ENCODE data around the gene GMPR. TPM values are rescaled to one million over a fixed set of nuclear protein-coding genes. Genes with fewer than 3 reads are reported as not detected.
"Not testable (repeated sequence)": the region's sequence is repeated elsewhere in the genome, so short reads cannot be mapped to it uniquely, and the experiment has no call there.

GMPR gene
- total RNA-seq, 1 donor: 6.5 TPM

- Histone ChIP-seq H3K79me2 (ENCODE audit: insufficient read depth, low read length) (no peaks in the 10 kb centered on the region), H3K4me3 (ENCODE audit: insufficient read depth, low read length) (no peak overlapping the region), H3K4me2 (ENCODE audit: insufficient read depth, low read length) (no peak overlapping the region), H3K4me1 (ENCODE audit: insufficient read depth, low read length) (peaks cover 4% of the 10 kb centered on the region), H4K20me1 (ENCODE audit: insufficient read depth, low read length) (no peaks in the 10 kb centered on the region), H3K36me3 (ENCODE audit: insufficient read depth, low read length) (no peaks in the 10 kb centered on the region), H2AFZ (ENCODE audit: low read length) (no peak overlapping the region), H3K27me3 (ENCODE audit: insufficient read depth, low read length) (peaks cover 10% of the 10 kb centered on the region), H3K9me3 (ENCODE audit: low read depth, low read length) (no peaks in the 10 kb centered on the region), H3K27ac (ENCODE audit: low read depth, low read length) (no peak overlapping the region)
- TF ChIP-seq CTCF (IDR thresholded peaks at IDR 0.05; ENCODE audit: extremely low read depth, low read depth, low read length): no peak
- DNase-seq (ENCODE audit: insufficient read length, low spot score, missing footprints): no peak
Observed at GRCh38 chr6:16224409-16224808, 14.0 kb upstream of the GMPR start.

- peaks cover 17% of the 10 kb centered on the region for H3K27me3 ChIP-seq (ENCODE audit: insufficient read depth, low read length)
- H3K4me3 ChIP-seq (ENCODE audit: insufficient read depth, low read length); H3K9me3 ChIP-seq (ENCODE audit: low read depth, low read length); H3K36me3 ChIP-seq (ENCODE audit: insufficient read depth, low read length); H3K4me1 ChIP-seq (ENCODE audit: insufficient read depth, low read length); H3K79me2 ChIP-seq (ENCODE audit: insufficient read depth, low read length); H2AFZ ChIP-seq (ENCODE audit: low read length); H4K20me1 ChIP-seq (ENCODE audit: insufficient read depth, low read length); DNase-seq (ENCODE audit: insufficient read length, low spot score, missing footprints); H3K4me2 ChIP-seq (ENCODE audit: insufficient read depth, low read length); H3K27ac ChIP-seq (ENCODE audit: low read depth, low read length): not testable (repeated sequence)
Observed at GRCh38 chr6:16225062-16225731, 13.2 kb upstream of the GMPR start.

GRCh38 chr6:16226117-16227047 lies 12.0 kb upstream of the GMPR start:
- peaks cover 24% of the 10 kb centered on the region for H3K27me3 ChIP-seq (ENCODE audit: insufficient read depth, low read length)
- not testable (repeated sequence) for DNase-seq (ENCODE audit: insufficient read length, low spot score, missing footprints); H3K4me3 ChIP-seq (ENCODE audit: insufficient read depth, low read length); H4K20me1 ChIP-seq (ENCODE audit: insufficient read depth, low read length); H3K79me2 ChIP-seq (ENCODE audit: insufficient read depth, low read length); H3K4me1 ChIP-seq (ENCODE audit: insufficient read depth, low read length); H3K4me2 ChIP-seq (ENCODE audit: insufficient read depth, low read length); H3K9me3 ChIP-seq (ENCODE audit: low read depth, low read length); H3K36me3 ChIP-seq (ENCODE audit: insufficient read depth, low read length); H2AFZ ChIP-seq (ENCODE audit: low read length); H3K27ac ChIP-seq (ENCODE audit: low read depth, low read length)

- no peaks in the 10 kb centered on the region for H3K79me2 ChIP-seq (ENCODE audit: insufficient read depth, low read length)
- H3K27me3 ChIP-seq (ENCODE audit: insufficient read depth, low read length): peaks cover 24% of the 10 kb centered on the region
- no peak for TF ChIP-seq CTCF (IDR thresholded peaks at IDR 0.05; ENCODE audit: extremely low read depth, low read depth, low read length)
- no peaks in the 10 kb centered on the region for H4K20me1 ChIP-seq (ENCODE audit: insufficient read depth, low read length)
- H3K4me2 ChIP-seq (ENCODE audit: insufficient read depth, low read length): no peak overlapping the region
- no peak overlapping the region for H3K4me3 ChIP-seq (ENCODE audit: insufficient read depth, low read length)
- H3K36me3 ChIP-seq (ENCODE audit: insufficient read depth, low read length): no peaks in the 10 kb centered on the region
- H3K9me3 ChIP-seq (ENCODE audit: low read depth, low read length): no peaks in the 10 kb centered on the region
- H2AFZ ChIP-seq (ENCODE audit: low read length): no peak overlapping the region
- DNase-seq (ENCODE audit: insufficient read length, low spot score, missing footprints): no peak
- peaks cover 6% of the 10 kb centered on the region for H3K4me1 ChIP-seq (ENCODE audit: insufficient read depth, low read length)
- no peak overlapping the region for H3K27ac ChIP-seq (ENCODE audit: low read depth, low read length)
Observed at GRCh38 chr6:16227048-16227562, 11.3 kb upstream of the GMPR start.

Data from osteoblast (primary cell).